Colon (tissue), 2 donors: Measurements from ENCODE around the gene USP30.
"Not testable (repeated sequence)": the region's sequence is repeated elsewhere in the genome, so short reads cannot be mapped to it uniquely, and the experiment has no call there.

ENCODE experiments used
- FAIRE-seq: peaks from 2 replicates; lab custom pipeline; 2012; peaks lifted over from hg19 to GRCh38; lab: Jason Lieb, UNC
- donor health status: control.
- donor health status: control.

The USP30 gene, protein sequence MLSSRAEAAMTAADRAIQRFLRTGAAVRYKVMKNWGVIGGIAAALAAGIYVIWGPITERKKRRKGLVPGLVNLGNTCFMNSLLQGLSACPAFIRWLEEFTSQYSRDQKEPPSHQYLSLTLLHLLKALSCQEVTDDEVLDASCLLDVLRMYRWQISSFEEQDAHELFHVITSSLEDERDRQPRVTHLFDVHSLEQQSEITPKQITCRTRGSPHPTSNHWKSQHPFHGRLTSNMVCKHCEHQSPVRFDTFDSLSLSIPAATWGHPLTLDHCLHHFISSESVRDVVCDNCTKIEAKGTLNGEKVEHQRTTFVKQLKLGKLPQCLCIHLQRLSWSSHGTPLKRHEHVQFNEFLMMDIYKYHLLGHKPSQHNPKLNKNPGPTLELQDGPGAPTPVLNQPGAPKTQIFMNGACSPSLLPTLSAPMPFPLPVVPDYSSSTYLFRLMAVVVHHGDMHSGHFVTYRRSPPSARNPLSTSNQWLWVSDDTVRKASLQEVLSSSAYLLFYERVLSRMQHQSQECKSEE

DNA sequence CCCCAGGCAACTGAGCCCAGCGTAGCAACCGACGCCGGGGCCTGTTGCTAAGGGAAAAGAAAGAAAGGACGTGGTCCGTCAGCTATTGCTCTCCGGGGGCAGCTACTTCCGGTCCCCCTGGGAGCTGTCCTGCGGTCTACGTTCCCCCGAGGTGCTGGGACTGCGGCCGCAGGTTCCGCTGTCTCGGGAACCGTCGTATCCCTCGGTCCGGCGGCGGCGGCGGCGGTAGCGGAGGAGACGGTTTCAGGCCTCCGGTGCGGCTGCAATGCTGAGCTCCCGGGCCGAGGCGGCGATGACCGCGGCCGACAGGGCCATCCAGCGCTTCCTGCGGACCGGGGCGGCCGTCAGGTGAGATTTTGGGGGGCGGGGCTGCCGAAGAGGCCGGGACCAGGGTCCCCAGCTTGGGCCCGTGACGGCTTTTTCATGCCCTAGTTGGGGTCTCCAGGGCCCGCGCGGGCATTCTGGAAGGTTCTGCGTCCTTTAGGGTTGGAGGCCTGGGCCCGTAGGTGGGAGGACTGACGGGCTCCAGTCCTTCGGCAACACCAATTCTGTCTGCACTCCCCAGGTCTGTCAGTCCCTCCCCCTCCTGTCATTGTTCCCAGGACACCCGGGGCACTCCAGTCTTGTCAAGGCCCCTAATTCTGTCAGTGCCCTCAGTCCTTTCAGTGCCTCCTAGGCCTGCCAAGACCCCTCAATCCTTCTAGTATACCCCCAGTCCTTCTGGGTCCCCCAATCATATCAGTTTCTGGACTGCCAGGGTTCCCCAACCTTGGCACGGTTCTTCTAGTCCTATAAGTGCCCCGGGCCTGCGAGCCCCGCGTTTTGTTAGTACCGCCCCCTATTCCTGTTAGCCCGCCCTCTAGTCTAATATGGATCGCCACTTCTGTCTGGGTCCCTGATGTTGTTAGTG, at the start of gene USP30:
Gene USP30, plus strand, starts transcription at position 163 of the 910 bp plus-strand sequence. Its CDS starts 103 bp downstream, at position 266.
- no peak for FAIRE-seq

DNA sequence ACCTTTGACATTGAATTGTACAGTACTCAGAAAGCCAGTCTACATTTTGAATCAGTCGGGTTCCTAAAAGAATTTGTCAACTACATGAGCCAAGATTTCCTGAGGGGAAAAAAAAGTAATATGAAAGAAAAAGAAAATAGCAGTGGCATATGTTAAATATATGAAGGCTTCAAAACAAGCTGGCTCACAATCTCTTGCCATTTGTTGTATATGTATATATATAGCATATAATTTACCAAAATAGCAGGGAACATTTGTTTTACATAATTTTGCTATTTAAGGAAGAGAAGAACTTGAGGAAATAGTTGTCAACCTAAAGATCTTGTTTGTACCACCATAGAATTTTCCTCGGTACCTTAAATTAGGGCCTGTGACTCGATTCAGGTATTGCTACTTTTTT, 48.4 kb upstream of the USP30 start:
- no peak for FAIRE-seq

DNA sequence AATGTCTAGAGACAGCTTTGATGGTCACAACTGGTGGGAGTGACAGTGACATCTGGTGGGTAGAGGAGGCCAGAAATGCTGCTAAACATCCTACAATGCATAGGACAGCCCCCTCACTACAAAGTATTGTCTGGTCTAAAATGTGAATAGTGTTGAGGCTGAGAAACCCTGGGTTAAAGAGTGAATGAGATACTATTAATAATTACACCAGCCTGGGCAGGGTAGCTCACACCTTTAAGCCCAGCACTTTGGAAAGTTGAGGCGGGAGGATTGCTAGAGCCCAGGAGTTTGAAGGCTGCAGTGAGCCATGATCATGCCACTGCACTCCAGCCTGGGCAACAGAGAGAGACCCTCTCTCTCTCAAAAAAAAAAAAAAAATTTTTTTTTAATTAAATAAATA, 42.6 kb upstream of the USP30 start:
- FAIRE-seq, result no peak

DNA sequence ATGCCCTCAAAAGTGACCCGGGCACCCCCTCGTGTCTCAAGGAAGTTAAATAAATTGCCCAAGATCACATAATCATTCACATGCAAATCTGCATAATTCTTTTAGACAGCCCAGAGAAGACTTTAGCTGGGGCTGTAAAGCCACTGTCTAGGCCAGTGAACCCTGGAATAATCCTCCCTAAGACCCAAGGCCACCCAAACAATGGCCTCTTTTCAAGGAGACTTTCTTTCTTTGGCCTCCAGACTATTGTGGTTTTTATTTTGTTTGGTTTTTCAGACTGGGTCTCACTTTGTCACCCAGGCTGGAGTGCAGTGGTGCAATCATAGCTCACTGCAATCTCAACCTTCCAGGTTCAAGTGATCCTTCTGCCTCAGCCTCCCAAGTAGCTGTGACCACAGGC, 42.1 kb upstream of the USP30 start:
- FAIRE-seq, result no peak

DNA sequence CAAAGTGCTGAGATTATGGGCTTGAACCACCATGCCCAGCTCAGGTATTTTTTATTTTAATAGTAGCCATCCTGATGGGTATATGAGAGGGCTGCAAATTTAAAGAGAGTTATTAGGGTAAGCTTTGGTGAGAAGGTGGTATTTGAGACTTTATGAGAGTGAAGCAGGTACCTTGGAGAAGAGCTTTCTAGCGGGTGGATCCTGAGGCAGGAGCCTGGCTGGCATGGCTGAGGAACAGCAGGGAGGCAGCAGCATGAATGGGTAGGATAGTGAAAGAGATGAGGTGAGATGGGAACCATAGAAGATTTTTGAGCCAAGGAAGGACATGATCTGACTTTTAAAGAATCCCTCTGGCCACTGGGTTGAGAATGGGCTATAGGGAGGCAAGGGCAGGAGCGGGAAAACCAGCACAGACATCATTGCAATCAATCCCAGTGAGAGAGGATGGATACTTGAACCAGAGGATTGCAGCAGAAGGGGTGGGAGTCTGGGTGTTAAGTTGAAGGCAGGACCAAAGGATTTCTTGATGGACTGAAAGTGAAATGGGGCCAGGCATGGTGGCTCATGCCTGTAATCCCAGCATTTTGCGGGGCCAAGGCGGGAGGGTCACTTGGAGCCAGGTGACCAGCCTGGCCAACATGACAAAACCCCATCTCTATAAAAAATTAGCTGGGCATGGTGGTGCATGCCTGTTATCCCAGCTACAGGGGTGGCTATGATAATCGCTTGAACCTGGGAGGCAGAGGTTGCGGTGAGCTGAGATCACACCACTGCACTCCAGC, 37.2 kb upstream of the USP30 start:
- no peak for FAIRE-seq

DNA sequence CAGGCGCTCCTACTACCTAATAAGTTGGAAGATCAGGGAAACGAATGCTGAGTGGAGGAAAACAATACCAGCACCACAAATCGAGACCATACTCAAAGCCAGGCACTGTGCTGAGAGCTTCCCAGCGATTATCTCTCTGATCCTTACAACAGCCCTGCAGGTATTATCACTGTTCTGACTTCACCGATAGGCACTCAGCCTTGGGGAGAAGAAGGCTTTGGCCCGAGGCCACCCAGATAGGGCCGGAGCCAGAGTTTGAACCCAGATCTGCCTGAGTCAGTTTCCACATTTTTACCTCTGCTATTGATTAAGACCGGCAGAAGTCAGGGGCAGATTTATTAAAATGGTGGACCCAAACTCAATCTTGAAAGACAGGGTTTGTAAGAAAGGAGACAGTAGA, 36.4 kb upstream of the USP30 start:
- FAIRE-seq, result no peak

DNA sequence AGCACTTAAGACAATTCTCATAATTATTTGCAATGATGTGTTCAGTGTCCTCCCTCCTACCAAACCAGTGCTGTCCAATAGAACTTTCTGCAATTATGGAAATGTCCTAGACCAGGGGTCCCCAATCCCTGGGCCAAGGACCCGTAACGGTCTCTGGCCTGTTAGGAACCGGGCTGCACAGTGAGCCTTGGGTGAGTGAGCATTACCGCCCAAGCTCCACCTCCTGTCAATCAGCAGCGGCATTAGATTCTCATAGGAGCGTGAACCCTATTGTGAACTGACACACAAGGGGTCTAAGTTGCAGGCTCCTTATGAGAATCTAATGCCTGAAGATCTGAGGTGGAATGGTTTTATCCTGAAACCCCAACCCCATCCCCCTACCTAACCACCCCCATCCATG, 35.4 kb upstream of the USP30 start:
- FAIRE-seq, result no peak

DNA sequence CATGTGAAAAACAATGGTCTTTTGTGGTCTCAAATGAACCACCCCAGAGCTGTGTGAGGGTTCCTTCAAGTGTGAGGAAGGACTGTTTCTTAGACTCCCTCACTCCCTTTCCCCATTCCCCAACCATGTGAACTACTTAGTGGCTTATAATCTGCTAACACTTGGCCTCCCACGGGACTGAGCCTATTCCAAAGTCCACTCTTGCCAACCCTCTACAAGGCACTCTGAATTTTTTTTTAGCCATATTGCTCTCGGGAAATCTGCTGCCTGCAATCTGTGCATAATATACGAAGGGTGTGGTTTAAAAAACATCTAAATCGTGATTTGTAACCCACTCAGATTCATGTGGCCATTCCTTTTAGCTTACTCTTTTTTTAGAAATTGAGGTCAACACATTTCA, 34.1 kb upstream of the USP30 start:
- no peak for FAIRE-seq

DNA sequence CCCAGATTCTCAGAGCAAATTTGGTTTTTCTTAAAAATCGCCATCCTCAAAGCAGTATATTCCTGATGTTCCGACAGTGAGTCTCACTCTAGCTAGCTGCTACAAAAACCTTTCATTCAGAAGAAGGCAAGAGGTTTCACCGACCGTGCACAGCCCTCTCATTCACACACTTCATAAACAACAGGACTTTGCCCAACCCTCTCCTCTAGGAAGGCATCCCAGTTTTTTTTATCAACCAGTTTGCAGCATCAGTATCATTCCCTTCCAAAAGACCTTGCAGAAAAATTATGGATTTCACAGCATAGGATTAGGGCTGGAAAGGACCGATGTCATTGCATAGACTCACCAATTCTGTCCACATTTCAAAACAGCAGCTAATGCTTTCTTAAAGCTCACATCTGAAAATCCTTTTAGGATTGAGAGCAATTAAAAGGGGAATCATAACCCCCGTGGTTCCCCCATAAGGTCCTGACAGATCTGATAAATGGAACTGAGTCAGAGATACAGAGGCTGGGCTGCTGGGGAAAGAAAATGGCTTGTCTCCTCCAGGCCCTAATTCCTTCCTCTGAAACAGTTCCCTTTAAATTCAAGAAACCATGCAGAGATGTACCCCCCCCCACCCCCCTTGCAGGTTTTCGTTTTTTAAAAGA, 32.1 kb upstream of the USP30 start:
- FAIRE-seq, result no peak

DNA sequence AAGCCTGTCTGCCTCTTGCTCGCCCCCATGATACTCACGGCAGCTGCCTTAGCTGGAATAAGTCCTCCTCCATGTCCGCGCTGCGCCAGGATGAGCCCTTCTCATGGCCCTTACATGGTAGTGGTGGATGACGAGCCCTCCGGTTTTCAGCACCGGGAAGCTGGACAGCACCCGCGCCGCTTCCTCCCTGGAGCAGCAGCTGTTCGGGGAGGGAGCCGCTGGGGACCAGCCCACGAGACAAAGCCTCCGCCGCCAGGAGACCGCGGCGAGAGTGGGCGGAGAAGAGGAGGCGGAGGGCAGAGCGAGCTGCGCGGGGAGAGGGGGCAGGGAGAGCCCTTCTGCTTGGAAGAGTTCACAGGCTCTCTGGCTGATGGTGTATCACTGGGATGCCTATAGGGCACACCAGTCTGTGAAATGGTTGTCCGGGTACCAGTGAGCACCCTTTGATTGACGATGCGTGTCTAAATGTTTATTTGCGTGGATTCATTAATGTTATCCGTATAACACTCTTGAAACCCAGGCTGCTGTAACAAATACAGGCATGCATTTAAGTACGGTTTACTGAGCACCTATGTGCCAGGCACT, 31.5 kb upstream of the USP30 start, which contains the start of gene SVOP:
Gene SVOP, minus strand, starts transcription at position 273 of the 585 bp plus-strand sequence. Its CDS starts 200 bp downstream, at position 73.
- no peak for FAIRE-seq

DNA sequence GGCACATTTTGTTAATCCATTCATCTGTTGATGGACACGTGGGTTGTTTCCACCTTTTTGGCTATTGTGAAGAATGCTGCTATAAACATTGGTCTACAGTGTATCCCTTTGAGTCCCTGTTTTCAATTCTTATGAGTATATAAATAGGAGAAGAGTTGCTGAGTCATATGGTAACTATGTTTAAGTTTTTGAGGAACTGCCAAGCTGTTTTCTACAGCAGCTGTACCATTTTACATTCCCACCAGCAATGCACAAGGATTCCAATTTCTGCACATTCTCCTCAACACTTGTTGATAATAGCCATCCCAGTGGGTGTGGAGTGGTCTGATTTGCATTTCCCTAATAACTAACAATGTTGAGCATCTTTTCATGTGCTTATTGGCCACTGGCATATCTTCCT, 24.6 kb upstream of the USP30 start:
- no peak for FAIRE-seq

DNA sequence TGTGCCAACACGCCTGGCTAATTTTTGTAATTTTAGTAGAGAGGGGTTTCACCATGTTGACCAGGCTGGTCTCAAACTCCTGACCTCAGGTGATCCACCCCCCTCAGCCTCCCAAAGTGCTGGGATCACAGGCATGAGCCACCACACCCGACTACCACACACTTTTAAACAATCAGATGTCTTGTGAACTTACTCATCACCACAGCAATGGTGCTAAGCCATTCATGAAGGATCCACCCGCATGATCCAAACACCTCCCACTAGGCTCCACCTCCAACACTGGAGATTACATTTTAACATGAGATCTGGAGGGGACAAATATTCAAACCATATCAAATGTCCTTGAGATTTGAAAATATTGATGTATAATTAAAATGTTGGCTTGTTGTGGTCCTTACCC, 23.8 kb upstream of the USP30 start:
- FAIRE-seq, result not testable (repeated sequence)

DNA sequence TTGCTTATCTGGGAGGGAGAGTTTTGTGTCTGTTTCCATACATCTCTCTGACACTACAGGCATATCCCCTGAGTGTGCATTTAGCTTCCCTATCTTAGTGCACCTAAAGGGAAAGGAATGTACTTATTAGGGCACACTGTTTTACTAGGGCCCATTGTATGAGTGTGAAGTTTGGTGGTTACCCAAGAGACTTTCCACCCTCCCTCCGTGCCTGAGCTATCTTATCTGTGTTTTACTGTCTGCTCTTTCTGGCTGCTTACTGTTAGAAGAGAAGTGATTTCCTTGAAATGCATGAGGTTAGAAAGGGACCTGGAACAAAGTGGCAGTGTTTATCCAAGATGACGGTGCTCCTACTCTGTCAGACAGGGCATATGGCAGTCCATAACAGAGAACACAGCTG, 23.0 kb upstream of the USP30 start:
- FAIRE-seq, result no peak

DNA sequence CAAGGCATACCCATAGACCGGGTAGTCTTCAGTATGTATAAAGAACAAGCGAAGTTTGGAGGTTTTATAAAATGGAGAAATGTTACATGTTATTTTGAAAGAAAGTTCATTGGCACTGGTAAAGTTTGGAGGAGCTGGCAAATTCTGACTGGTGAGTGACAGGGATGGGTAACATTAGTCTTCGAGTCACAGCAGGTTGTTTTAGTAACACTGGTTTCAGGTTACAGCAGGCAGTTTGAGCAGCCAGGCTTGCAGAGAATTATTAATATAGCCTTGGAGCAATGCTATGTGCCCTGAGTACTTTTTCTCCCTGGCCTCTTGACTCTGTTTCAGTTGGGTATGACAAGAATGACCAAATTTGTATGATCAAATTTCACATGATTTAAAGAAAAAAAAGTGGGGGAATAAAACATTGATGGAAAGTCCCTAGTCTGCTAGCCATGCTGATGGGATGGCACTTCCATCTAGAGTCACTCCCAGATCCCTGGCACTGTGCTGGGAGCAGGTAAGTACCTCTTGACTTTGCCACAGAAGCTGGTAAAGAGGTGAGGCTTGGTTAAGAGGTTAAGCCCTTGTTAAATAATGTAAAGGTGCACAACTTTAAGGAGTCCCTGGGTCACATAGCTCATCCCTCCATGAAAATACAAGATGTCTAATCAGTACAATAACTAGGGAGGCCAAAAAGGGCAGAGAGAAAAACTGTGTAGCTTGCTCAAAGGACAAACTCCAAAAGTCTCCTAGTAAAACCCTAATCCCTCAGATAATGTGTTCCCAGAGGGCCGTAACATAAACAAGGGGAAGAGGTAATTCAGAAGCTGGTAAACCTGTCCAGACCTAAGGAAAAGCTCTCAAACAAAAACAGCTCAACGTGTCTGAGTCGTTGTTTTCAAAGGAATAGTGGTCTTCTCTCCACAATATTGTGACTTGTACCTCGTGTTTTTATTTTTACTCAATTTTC, 18.9 kb upstream of the USP30 start:
- no peak for FAIRE-seq

DNA sequence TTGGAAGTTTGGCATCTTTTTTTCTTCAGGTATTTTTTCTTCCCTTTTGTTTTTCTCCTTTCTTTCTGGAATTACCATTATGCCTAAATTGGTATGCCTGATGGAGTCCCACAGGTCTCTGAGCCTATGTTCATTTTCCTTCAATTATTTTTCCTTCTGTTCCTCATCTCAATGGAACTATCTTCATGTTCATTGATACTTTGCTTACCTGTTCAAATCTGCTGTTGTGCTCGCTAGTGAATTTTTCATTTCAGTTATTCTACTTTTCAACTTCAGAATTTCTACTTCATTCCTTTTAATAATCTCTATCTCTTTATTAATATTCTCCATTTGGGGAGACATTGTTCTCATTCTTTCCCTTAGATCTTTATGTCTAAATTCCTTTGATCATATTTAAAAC, 15.4 kb upstream of the USP30 start:
- no peak for FAIRE-seq

DNA sequence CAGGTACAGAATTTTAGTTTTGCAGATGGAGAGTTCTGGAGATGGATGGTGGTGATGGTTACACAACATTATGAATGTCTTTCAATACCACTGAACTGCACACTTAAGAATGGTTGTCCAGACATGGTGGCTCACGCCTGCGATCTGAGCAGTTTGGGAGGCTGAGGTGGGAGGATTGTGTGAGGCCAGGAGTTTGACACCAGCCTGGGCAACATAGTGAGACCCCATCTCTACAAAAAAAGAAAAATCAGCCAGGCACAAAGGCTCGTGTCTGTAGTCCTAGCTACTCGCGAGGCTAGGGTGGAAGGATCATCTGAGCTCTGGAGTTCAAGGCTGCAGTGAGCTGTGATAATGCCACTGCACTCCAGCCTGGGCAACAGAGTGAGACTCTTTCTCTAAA, 8.1 kb upstream of the USP30 start:
- FAIRE-seq, result no peak

DNA sequence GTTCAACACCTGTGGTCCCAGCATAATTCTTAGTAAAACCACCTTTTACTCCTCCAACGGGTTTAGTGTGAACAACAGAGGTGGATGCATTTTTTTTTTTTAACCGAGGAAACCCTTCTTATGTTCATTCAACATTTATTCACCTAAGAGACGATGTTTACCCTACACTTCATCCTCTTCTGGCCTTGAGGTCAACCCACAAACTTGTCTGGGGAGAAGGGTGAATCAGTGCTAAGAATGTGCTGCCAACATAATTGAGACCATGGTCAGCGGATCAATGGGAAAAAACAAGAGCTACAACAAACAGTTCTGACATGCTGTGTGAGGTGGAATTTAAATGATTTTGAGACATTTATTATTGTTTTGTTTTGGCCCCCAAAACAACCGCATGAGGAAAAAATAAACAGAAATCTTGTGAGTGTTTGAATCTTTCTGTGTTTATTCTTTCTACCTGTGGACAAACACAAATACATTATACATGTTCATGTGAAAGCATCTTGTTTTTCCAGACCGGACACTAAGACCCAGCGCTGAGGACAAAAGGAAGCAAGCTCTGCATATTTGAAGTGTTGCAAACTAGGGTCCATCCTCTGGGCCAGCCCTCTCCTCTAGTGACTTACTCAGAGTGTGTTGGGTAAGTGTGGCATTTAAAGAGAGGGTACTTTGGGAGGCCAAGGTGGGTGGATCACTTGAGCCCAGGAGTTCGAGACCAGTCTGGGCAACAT, 5.1 kb upstream of the USP30 start:
- no peak for FAIRE-seq

DNA sequence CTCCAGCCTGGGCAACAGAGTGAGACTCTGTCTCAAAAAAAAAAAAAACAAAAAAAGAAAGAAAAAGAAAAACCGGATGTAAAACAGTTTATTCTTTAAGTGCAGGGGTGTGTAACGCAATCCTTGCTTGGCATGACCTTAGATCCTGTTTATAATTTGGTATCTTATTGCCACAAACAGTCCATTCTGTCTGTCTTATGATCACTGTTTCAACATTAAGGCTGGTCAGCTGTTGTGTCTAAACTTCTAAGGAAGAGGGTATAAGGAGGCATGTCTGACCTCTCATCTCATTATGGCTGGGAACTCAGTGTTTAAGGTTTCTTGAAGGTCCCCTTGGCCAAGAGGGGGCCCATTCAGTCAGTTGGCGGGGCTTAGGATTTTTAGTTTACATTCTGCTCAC, 3.7 kb upstream of the USP30 start:
- not testable (repeated sequence) for FAIRE-seq

DNA sequence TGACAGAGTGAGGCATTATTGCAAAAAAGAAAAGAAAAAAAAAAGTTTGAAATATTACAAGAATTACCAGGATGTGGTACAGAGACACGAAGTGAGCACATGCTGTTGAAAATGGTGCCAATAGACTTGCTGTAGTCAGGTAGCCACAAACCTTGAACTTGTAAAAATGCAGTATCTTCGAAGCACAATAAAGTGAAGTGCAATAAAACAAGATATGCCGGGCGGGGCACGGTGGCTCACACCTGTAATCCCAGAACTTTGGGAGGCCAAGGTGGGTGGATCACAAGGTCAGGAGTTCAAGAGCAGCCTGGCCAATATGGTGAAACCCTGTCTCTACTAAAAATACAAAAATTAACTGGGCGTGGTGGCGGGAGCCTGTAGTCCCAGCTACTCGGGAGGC, 2.6 kb upstream of the USP30 start:
- not testable (repeated sequence) for FAIRE-seq

DNA sequence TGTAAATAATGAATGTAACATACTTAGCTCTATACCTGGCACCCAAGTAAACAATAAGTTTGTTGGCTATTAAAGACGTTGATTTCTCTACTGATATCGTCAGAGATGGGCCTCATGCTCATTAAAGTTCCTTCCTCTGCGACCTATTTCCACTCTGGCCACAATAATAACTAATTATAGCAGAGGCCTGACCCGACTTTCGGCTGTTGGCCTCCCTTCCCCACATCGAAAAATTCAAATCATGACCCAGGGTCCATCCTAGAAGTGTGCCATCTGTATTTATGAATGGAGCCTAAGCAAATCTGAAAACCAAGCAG, 321 bp upstream of the USP30 start:
- no peak for FAIRE-seq
